Fibroblast of gingiva (primary cell): ENCODE results near the gene HDAC4.

Experiments used
- DNase-seq: peaks from one replicate; pipeline ENCODE4 v3.0.0-alpha.2; 2011; ENCODE audit warnings: low read depth

Gene HDAC4

GRCh38 chr2:239220981-239221396 lies 179.8 kb downstream of the HDAC4 start:
- no peak for DNase-seq

DNA sequence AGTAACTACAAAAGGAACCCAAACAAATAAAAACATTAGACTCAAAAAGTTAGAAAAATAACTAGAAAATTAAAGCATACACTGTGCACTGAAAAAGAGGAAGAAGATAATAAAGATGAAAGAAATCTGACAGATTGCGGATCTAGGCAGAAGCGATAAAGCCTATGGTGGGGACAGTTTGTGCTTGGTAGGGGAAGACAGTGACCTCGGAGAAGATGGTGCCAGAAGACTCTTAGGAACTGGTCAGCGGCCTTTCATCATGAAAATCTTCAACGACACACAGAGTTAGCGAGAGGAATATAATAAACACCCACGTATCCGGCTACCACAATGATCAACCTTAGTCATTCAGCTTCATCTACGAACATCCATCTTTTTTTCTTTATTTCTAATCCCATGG lies 180.5 kb downstream of the HDAC4 start:
- no peak for DNase-seq

DNA sequence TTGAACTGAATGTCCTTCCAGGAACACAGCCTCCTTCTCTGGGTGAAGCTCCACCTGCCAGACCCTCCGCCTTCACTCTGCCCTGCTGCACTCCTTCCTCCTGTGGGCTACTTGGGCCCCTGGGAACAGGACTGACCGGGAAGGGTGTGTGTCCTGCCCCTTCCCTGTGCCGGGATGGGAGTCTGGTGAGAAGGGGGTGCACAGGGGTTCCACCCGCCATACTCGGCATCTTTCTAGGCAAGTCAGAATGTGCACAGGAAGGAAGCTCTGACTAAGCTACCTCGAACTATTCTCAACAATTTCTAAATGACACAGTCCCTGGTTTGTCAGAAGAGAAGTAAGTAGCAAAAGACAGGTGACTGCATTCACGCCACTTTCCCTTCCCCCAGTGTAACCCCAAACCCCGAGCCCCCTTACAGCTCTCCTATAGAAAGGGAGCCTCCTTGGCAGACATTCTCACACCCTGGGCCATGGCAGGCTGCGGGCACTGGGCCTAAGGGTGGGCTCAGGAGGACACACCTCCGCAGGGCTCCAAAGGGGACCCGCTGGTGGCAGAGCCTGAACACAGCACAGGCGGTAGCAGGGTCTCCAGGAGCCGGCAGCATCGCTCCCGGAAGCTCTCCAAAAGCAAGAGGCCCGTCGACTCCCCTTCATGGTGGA lies 184.1 kb downstream of the HDAC4 start:
- no peak for DNase-seq

DNA sequence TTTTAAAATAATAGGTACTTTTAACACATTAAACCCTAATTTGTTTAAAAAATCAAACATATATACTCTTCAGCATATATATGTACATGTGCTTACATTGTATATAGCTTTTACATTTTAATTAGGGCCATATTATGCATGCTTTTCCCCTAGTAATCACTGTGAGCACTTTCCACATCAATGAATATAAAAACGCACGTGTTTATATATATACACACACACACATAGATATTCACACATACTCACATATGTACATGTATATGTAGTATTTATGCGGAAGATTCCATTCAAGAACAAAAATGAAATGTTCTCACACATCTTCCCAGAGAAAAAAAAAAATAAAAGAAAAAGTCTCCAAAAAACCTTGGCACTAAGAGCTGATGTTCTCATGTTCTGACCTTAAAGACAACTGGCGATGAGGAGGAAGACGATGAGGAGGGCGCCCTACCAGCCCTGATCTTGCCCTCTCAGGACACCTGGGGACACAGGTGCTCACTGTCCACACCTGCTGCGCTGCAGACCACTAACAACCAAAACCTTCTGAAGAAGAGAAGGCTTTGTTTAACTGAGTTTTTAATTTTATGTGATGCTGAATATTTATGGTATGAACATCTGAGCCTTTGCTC lies 184.7 kb downstream of the HDAC4 start:
- DNase-seq, result no peak

- no peak for DNase-seq
These were observed 185.5 kb downstream of the HDAC4 start for GRCh38 chr2:239215136-239215925.

DNA sequence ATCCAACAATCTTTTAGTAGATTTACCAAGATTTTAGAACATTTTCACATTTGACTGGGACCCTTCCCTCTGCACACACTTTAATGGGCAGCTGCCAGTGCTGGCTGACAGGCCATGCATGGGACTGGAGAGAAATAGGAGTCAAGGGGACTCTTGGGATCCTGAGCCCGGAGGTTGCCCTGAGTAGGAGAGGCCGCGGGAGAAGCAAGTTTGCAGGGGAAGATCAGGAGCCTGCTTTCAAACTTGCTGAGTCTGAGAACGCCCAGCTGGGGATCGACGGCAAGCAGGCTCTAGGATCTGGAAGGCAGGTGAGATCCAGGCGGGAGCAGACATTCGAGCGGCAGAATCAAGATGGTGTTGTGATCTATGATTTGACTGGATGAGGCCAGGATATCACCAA lies 186.1 kb downstream of the HDAC4 start:
- no peak for DNase-seq

GRCh38 chr2:239213643-239214101 lies 187.1 kb downstream of the HDAC4 start:
- DNase-seq, result no peak

GRCh38 chr2:239212929-239213642 lies 187.7 kb downstream of the HDAC4 start:
- no peak for DNase-seq

- no peak for DNase-seq
These were observed 188.5 kb downstream of the HDAC4 start for GRCh38 chr2:239212121-239212928.

DNA sequence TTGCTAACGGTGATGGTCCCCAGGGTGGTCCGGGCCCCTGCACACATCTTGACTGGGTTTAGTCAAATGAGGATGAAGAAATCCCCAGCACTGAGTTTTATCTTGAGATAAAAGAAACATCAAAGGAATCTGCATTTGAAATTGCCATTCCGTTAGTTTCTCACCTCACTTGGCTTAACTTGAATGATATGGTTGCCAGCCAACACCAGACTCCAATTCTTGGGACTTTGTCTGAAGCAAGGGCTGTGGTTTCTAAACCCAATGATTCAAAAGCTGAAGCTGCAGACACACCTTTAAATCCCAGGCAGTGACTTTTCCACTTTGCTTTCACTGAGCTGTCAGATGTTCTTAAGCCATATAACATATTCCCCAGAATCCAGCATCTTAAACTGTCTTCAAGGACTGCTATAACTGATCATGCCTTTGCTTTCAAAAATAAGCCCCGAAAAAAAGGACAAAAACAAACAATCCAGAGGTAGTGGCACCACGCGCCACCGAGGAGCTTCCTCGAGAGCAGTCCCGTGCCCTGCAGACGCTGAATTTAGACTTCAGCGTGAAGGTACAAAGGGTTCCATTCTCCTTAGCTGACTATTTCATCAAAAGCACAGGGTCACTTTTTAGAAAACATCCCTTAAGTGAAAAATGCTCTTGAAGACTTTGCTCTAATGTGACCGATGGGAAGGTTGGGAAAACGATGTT lies 189.3 kb downstream of the HDAC4 start:
- DNase-seq, result no peak

DNA sequence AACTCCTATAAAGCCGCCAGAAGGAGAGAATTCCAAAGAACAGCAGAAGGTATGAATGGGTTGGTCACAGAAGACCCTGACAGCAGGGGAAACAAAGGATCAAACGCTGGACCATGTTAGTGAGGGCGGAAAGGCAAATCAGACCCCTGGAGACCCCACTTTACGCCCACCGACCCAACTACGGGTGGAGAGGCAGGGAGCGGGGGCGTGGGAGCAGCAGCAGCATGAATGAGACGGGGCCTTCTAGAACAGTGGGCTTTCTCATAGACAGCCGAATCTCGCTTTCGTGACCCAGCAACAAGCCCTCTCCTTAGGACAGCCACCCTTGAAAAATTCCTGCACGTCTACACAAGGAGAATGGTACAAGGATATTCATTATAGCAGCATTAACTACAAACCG lies 191.0 kb downstream of the HDAC4 start:
- no peak for DNase-seq

DNA sequence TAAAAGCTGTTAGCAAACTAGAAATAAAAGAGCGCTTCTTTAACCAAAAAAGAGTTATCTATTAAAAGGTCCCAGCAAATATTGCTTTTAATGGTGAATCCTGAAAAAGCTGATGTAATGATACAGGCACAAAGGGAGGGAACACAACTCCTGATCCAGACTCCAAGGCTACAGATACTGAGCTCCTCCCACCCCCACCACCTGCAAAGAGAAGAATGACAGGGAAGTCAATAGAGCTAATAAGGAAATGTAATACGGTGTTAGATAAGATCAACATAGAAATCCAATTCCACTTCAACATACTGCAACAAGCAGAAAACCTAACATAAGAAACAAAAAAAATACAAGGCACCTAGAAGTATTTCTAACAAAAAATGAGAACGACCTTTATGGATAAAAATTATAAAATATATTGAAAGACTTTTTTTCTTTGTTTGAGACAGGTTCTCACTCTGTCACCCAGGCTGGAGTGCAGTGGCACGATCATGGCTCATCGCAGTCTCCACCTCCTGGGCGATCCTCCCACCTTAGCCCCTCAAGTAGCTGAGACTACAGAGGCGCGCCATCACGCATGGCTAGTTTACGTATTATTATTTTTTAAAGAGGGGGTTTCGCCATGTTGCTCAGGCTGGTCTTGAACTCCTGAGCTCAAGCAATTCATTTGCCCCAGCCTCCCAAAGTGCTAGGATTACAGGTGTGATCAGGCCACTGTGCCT lies 192.2 kb downstream of the HDAC4 start:
- no peak for DNase-seq

- DNase-seq, result no peak
These were observed 194.0 kb downstream of the HDAC4 start for GRCh38 chr2:239206851-239207250.

DNA sequence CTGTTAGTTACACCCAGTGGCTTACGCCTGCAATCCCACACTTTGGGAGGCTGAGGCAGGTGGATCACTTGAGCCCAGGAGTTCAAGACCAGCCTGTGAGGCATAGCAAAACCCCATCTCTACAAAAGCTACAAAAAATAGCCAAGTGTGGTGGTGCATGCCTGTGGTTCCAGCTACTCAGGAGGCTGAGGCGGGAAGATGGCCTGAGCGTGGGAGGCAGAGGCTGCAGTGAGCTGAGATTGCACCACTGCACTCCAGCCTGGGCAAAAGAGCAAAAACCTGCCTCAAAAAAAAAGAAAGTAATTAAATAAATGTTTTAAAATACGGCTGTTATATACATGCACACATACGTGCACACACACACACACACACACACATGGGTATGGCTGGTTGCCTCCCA lies 194.8 kb downstream of the HDAC4 start:
- no peak for DNase-seq

DNA sequence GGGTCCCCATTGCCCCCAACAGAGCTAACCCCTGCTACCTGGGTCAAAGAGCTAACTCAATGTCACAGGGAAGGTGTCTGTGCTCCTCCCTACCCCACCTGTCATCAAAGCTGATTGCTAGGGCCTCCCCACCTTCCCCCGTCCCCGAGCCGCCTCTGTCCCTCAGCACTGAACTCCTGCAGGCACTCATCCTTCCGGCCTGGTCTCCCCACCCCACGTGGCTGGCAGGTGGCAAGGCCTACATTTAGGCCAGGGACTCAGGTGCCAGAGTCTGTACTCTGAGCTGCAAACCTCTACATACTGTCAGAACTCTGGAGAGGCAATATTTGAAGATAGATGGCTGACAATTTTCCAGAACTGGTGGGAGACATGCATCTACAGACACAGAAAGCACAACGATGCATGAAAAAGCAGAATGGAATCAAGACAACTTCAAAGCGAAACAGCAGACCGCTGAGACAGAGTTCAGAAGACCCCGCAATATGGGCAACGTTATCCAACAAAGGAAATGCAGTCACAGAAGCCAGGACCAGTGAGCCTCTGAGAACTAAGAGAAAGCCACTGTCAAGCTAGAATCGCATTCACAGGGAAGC lies 195.8 kb downstream of the HDAC4 start:
- no peak for DNase-seq

DNA sequence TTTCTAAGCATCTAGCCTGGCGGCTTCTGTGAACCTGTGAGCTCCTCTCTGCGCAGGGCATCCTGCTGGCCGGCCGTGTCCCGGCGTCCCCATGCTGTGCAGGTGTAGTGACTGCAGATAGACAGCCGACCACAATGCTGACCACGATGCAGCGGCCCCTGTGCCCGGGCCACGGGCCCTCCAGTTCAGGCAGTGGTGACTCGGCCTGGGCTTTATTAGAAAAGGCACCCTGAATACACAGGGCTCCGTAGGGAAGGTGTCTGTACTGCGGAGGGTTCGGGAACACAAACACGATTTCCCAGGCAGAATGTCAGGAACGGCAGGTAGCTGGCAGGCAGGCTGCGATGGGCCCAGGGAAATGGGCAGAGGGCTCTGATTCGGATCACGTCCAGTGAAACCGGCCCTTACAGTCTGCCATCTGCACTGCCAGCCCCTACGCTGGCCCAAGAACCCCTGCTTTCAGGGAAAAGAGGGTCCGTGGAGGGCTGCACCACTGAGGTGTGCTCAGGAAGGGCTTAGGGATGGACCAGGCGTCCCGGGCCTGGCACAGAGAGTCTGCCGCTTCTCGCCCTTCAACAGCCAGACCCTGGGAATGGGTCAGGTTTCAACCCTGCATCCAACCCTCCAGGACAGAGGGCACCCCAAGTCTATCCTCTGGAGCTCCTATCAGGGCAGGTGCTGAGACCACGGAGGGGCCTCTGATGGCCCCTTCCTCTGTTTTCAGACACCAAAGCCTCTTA lies 196.5 kb downstream of the HDAC4 start:
- no peak for DNase-seq

DNA sequence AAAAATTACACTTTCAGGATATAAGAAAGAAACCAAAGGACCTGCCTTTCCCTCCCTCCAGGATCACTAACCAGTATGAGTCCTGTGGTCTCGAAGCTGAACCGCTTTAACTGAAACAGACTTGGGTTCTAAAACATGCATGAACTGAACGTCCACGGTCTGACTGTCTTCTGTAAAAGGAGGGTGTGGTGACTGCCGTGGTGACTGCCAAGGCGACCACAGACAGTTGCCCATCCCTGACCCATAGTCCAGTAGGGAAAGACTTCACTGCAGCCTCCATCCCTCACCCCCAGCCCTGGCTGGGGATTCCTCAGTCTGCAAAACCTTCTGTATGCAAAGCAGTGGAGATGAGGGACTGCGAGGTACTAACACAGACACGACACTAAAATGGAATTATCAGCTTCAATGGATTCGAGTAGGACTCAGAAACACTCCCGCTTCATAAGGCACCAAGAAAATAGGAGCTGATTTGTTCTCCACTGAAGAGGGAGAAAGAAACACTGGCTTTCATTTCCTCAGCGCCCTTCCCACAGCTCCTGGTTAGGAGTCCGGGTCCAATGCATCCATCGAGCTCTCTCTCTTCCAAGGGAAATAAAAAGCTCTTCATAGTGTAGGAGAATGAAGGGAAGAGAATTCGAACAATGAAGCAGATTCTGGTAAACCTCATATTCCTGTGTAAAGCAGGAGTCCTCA lies 197.2 kb downstream of the HDAC4 start:
- DNase-seq, result no peak

DNA sequence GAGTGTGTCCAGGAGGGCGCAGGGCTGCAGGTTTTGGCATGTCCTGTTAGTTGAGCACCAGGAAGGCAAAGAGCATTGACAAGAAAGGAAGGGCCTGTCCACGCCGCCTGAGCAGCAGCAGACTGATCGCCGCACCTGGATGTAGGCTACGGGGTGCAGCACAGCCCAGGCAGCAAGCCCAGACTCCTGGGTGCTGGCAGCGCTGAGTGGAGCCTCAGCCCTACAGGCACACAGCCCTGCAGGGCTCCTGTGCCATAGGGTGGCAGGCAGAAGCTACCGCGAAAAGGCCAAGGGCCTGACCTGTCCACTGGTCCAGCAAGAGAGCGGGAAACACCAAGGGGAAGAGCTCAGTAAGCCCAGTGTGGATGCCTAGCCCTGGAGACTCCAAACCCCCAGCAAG lies 198.0 kb downstream of the HDAC4 start:
- DNase-seq, result no peak

DNA sequence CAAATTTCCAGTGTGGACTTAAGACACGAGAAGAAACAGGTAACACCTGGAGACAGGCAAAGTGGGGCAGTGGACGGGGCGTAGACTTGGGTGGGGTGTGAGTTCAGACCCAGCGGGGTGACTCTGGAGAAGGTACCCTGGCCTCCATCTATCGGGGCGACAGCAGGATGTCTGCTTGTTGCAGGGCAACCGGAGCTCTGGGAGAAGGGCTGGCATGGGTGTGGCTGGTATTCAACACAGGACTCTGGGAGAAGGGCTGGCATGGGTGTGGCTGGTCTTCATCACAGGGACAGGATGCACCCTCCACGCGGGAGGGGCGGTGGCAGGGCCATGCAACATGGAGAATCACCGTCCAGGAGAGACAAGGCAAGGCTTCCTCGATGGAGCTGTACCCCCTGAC lies 198.5 kb downstream of the HDAC4 start:
- DNase-seq, result no peak
